A549 (cell line): ENCODE measurements around the gene SGO1. TPM values are rescaled to one million over a fixed set of nuclear protein-coding genes. Genes with fewer than 3 reads are reported as not detected.

Experiments used
- ATAC-seq, 2 experiments: fragments of 200-7000 bp in 1 of 2; fragments of >200 bp in 1 of 2; cut with Nextera tagmentation in 1 of 2; cut with Tn5 transposase in 1 of 2; 3 replicates each; pipeline versions ENCODE4 v1.8.0 to v1.9.1; 2018 to 2020; ENCODE audit warnings: mild to moderate bottlenecking in 1 of 2, moderate library complexity in 1 of 2
- CTCF ChIA-PET: fragments of 300-600 bp; sonication (Branson Sonifier 250); formaldehyde crosslinking; extraction: SDS; loops from one replicate; lab custom pipeline; 2021; ENCODE audit warnings: antibody characterized with exemption, inconsistent platforms; lab: Yijun Ruan, JAX
- POLR2A ChIA-PET: fragments of 350-600 bp; formaldehyde crosslinking; extraction: SDS; loops from one replicate; lab custom pipeline; 2021; ENCODE audit warnings: antibody characterized with exemption, inconsistent platforms; lab: Yijun Ruan, JAX
- DNase-seq, 2 experiments: peaks; one replicate each; pipeline versions ENCODE4 v3.0.0 to v3.0.0-alpha.2; 2011 to 2016; ENCODE audit warnings: low read depth in 1 of 2, low spot score in 1 of 2
- FAIRE-seq: peaks from 2 replicates; lab custom pipeline; 2011; peaks lifted over from hg19 to GRCh38; lab: Jason Lieb, UNC
- H3K27ac ChIP-seq, 2 experiments: fragments of >200 bp; sonication (Bioruptor Twin); formaldehyde crosslinking; 3 replicates each; pipeline ENCODE4 v1.5.1; 2016 to 2017
- H3K4me1 ChIP-seq: fragments of >200 bp; sonication (Bioruptor Twin); formaldehyde crosslinking; 3 replicates; pipeline ENCODE4 v1.6.1; 2016
- H3K4me2 ChIP-seq: fragments of >200 bp; sonication (Bioruptor Twin); formaldehyde crosslinking; 3 replicates; pipeline ENCODE4 v1.6.1; 2016
- H3K4me3 ChIP-seq: fragments of >200 bp; sonication (Bioruptor Twin); formaldehyde crosslinking; 3 replicates; pipeline ENCODE4 v1.5.1; 2016
- H3K9me3 ChIP-seq: fragments of >200 bp; sonication (Bioruptor Twin); formaldehyde crosslinking; 3 replicates; pipeline ENCODE4 v1.6.1; 2016
- CHD4 ChIP-seq: fragments of 200-600 bp; sonication (generic); IDR thresholded peaks from 2 replicates; pipeline ENCODE4 v1.6.1; 2016; ENCODE audit warnings: antibody characterized with exemption, mild to moderate bottlenecking, borderline replicate concordance
- PHF8 ChIP-seq: fragments of 200-600 bp; sonication (generic); IDR thresholded peaks from 2 replicates; pipeline ENCODE4 v1.6.1; 2016; ENCODE audit warnings: low read depth, mild to moderate bottlenecking, antibody characterized with exemption, moderate library complexity, borderline replicate concordance
- WGBS: methylation state at CpG from one replicate; pipeline ENCODE4 v1.1.6; 2017; ENCODE audit errors: missing lambda C conversion rate; 5-methylcytosine and 5-hydroxymethylcytosine counted together
- polyA plus RNA-seq, 4 experiments: library from polyadenylated mRNA; depleted of rRNA in 3 of 4; stranded (reverse); fragments of >200 nt; fragmentation: RNase III in 1 of 4; extraction: RNeasy Plus Mini Kit Qiagen cat#74134 plus additional on column Dnase treatment in 1 of 4; gene quantifications; 2 replicates in 3 of 4; 3 replicates in 1 of 4; pipeline ENCODE4 v1.2.3, GENCODE V29; 2011 to 2017
- small RNA-seq, 6 experiments: library from RNA; depleted of rRNA; stranded (forward); fragments of <200 nt; gene quantifications; one replicate each; pipeline ENCODE3, GENCODE V24; 2012

Gene SGO1
- polyA plus RNA-seq, 2 of the 4 experiments (the other 2 are of a cell fraction) = 17.1 to 25.2 TPM

DNA sequence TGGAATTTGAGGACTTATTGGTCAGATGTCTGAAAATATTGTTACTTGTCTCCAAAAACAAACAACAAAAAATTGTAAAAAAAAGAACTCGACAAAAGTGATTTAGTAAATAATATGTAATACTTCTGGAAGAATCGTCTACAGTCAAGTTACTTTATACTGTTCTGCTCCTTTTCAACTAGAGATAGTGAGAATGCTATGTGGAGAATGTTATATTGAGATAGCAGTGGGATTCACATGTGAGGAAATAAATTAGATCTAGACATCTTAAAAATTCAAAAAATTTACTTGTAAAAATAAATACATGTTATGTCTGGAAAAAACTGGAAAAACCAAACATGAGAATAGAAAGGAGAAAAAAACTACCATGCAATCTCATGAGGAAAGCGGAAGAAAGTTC lies 64.9 kb downstream of the SGO1 start:
- Histone ChIP-seq H3K4me3 (no peak overlapping the region), H3K27ac (no peak overlapping the region), H3K9me3 (no peaks in the 10 kb centered on the region), H3K4me2 (no peak overlapping the region), H3K4me1 (no peaks in the 10 kb centered on the region)
- no peak for TF ChIP-seq PHF8
- TF ChIP-seq CHD4 = no peak
- POLR2A ChIA-PET = no interaction called here
- CTCF ChIA-PET = interaction anchor here (0.8 kb wide), 1 partner anchor 11 kb away, joined by 3 read pairs; no protein-coding TSS in a partner anchor
- ATAC-seq = no peak
- no peak for DNase-seq
- 81% methylated on average over 3 of the region's 3 CpGs for WGBS
- FAIRE-seq = no peak

Small RNA genes lying within 50 kb of the gene (small RNA-seq; reads per million reads assigned to genes)
- gene MIR3135A = 0 reads per million in 6 experiments

Other genes starting within 250 kb of the SGO1 start
- 51.5 and 66.6 TPM in 2 replicates for gene RAB5A, start 239.1 kb downstream of the SGO1 start, polyA plus RNA-seq (2011; rRNA removed)
- gene RAB5A, start 239.1 kb downstream of the SGO1 start, polyA plus RNA-seq (2017; fragmentation: RNase III; extraction: RNeasy Plus Mini Kit Qiagen cat#74134 plus additional on column Dnase treatment) = 41.2 to 43.9 TPM (median 43.2 TPM) in 3 replicates
- not detected in 2 replicates for gene PP2D1, start 173.9 kb downstream of the SGO1 start, polyA plus RNA-seq (2011; rRNA removed)
- gene PP2D1, start 173.9 kb downstream of the SGO1 start, polyA plus RNA-seq (2017; fragmentation: RNase III; extraction: RNeasy Plus Mini Kit Qiagen cat#74134 plus additional on column Dnase treatment) = not detected in 3 replicates
- 9.8 and 11.9 TPM in 2 replicates for gene KAT2B, start 145.8 kb downstream of the SGO1 start, polyA plus RNA-seq (2011; rRNA removed)
- gene KAT2B, start 145.8 kb downstream of the SGO1 start, polyA plus RNA-seq (2017; fragmentation: RNase III; extraction: RNeasy Plus Mini Kit Qiagen cat#74134 plus additional on column Dnase treatment) = 7.1 to 7.4 TPM (median 7.2 TPM) in 3 replicates